HL-60 (cell line): ENCODE results near the gene FAR1.

Experiments used
- GABPA ChIP-seq: IDR thresholded peaks from 2 replicates; pipeline ENCODE4 v1.6.1; 2012; ENCODE audit warnings: low read depth
- POLR2AphosphoS5 ChIP-seq: IDR thresholded peaks from 2 replicates; pipeline ENCODE4 v1.6.1; 2012; ENCODE audit warnings: low read depth
- TF ChIP-seq, protein P1 (sequence below): IDR thresholded peaks from one replicate; pipeline ENCODE4 v1.5.1; 2011; ENCODE audit warnings: low read length, control low read depth, inconsistent platforms; ENCODE audit not compliant: insufficient read depth
- TF ChIP-seq, protein P2 (sequence below): IDR thresholded peaks from 2 replicates; pipeline ENCODE4 v1.6.1; 2012; ENCODE audit warnings: low read depth; ENCODE audit not compliant: insufficient replicate concordance

DNA sequence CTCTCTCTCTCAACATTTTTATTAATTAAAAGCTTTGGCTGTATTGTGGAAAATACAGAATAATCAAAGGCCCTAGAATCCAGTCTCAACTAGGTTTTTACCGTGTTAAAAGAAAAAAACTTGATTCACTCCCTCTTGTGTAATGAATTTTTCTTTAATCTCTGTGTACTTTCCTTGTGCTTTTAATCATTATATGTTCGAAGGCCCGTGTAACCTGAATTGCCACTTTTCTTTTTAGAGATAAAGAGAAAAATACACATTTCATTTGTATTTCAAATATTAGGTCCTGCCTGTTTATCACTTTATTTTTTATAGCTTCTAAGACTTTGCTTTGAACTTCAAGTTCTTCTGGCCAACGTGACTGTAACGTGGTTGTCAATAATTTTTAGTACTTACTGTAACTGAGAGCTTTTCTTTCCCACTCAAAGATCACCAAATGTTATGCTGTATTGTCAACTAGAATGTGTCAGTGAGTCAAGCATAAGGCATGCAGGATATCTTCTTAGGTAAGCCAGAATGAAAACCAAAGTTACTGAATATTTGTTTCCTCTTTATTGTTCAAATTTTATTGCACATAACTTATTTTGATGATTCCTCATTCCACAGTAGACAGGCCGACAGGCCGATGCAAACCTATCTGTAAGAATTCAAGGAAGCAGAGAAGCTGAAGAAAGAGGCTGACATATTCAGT is 23.3 kb upstream of the FAR1 start:
- TF ChIP-seq, protein P1, sequence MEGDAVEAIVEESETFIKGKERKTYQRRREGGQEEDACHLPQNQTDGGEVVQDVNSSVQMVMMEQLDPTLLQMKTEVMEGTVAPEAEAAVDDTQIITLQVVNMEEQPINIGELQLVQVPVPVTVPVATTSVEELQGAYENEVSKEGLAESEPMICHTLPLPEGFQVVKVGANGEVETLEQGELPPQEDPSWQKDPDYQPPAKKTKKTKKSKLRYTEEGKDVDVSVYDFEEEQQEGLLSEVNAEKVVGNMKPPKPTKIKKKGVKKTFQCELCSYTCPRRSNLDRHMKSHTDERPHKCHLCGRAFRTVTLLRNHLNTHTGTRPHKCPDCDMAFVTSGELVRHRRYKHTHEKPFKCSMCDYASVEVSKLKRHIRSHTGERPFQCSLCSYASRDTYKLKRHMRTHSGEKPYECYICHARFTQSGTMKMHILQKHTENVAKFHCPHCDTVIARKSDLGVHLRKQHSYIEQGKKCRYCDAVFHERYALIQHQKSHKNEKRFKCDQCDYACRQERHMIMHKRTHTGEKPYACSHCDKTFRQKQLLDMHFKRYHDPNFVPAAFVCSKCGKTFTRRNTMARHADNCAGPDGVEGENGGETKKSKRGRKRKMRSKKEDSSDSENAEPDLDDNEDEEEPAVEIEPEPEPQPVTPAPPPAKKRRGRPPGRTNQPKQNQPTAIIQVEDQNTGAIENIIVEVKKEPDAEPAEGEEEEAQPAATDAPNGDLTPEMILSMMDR: no peak
- TF ChIP-seq POLR2AphosphoS5 (no peak), GABPA (no peak)
- TF ChIP-seq, protein P2, sequence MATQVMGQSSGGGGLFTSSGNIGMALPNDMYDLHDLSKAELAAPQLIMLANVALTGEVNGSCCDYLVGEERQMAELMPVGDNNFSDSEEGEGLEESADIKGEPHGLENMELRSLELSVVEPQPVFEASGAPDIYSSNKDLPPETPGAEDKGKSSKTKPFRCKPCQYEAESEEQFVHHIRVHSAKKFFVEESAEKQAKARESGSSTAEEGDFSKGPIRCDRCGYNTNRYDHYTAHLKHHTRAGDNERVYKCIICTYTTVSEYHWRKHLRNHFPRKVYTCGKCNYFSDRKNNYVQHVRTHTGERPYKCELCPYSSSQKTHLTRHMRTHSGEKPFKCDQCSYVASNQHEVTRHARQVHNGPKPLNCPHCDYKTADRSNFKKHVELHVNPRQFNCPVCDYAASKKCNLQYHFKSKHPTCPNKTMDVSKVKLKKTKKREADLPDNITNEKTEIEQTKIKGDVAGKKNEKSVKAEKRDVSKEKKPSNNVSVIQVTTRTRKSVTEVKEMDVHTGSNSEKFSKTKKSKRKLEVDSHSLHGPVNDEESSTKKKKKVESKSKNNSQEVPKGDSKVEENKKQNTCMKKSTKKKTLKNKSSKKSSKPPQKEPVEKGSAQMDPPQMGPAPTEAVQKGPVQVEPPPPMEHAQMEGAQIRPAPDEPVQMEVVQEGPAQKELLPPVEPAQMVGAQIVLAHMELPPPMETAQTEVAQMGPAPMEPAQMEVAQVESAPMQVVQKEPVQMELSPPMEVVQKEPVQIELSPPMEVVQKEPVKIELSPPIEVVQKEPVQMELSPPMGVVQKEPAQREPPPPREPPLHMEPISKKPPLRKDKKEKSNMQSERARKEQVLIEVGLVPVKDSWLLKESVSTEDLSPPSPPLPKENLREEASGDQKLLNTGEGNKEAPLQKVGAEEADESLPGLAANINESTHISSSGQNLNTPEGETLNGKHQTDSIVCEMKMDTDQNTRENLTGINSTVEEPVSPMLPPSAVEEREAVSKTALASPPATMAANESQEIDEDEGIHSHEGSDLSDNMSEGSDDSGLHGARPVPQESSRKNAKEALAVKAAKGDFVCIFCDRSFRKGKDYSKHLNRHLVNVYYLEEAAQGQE: no peak
